Ishikawa (cell line): ENCODE results near the gene CASK.

Experiments used
- CEBPB ChIP-seq: IDR thresholded peaks from 2 replicates; pipeline ENCODE4 v1.6.1; 2012
- CREB1 ChIP-seq: IDR thresholded peaks from 2 replicates; pipeline ENCODE4 v1.6.1; 2012; ENCODE audit warnings: low read depth
- EGR1 ChIP-seq: IDR thresholded peaks from 2 replicates; pipeline ENCODE4 v1.6.1; 2012
- EP300 ChIP-seq: IDR thresholded peaks from 2 replicates; pipeline ENCODE4 v1.6.1; 2012; ENCODE audit warnings: borderline replicate concordance
- FOXM1 ChIP-seq: IDR thresholded peaks from 2 replicates; pipeline ENCODE4 v1.6.1; 2012; ENCODE audit warnings: low read depth, borderline replicate concordance
- NFIC ChIP-seq: IDR thresholded peaks from 2 replicates; pipeline ENCODE4 v1.6.1; 2012
- RAD21 ChIP-seq: IDR thresholded peaks from 2 replicates; pipeline ENCODE4 v1.6.1; 2012; ENCODE audit warnings: low read depth
- REST ChIP-seq: IDR thresholded peaks from 2 replicates; pipeline ENCODE4 v1.6.1; 2012; ENCODE audit warnings: low read depth, mild to moderate bottlenecking
- TAF1 ChIP-seq: IDR thresholded peaks from 2 replicates; pipeline ENCODE4 v1.6.1; 2012; ENCODE audit warnings: low read depth, mild to moderate bottlenecking
- TCF12 ChIP-seq: IDR thresholded peaks from 2 replicates; pipeline ENCODE4 v1.6.1; 2012; ENCODE audit warnings: low read depth
- TEAD4 ChIP-seq: IDR thresholded peaks from 2 replicates; pipeline ENCODE4 v1.6.1; 2012
- USF1 ChIP-seq: IDR thresholded peaks from 2 replicates; pipeline ENCODE4 v1.6.1; 2012
- YY1 ChIP-seq: IDR thresholded peaks from 2 replicates; pipeline ENCODE4 v1.6.1; 2012; ENCODE audit warnings: low read depth
- ZBTB7A ChIP-seq: IDR thresholded peaks from 2 replicates; pipeline ENCODE4 v1.6.1; 2012; ENCODE audit warnings: low read depth
- TF ChIP-seq, protein P1 (sequence below): IDR thresholded peaks from 2 replicates; pipeline ENCODE4 v1.6.1; 2012

Gene CASK

GRCh38 chrX:41750716-41751115 is 172.6 kb downstream of the CASK start:
- TF ChIP-seq CEBPB (no peak), RAD21 (no peak), REST (no peak), USF1 (no peak), EP300 (no peak), NFIC (no peak), FOXM1 (no peak), CREB1 (no peak), ZBTB7A (no peak), YY1 (no peak), EGR1 (no peak), TEAD4 (no peak), TCF12 (no peak)
- TF ChIP-seq, protein P1, sequence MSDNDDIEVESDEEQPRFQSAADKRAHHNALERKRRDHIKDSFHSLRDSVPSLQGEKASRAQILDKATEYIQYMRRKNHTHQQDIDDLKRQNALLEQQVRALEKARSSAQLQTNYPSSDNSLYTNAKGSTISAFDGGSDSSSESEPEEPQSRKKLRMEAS = no peak

- TF ChIP-seq CREB1 (no peak), NFIC (no peak), TEAD4 (no peak), USF1 (no peak), EP300 (no peak), TAF1 (no peak), CEBPB (no peak), EGR1 (no peak), ZBTB7A (no peak), FOXM1 (no peak), RAD21 (no peak), REST (no peak), YY1 (no peak)
- TF ChIP-seq, protein P1 = no peak
Measured at GRCh38 chrX:41739871-41740270, 183.5 kb downstream of the CASK start.

DNA sequence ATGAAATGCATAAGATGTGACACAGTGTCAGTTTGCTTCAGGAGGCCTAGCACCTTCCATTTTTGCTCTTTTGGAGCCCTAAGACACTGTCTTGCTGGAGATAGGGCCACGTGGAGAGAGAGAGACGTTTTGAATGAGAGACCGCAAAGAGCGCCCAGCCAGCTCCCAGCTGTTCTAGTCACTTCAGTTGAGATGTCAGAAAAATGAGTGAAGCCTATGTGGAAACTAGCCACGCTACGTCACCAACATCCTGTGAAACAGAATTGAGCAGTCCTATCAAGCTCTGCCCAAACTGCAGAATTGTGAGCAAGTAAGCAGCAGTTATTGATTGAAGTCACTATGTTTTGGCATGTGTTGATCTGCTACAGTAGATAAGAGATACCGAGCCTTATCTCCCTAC is 186.3 kb downstream of the CASK start:
- TF ChIP-seq TEAD4 = no peak
- no peak for TF ChIP-seq USF1
- no peak for TF ChIP-seq TCF12
- TF ChIP-seq CEBPB = no peak
- TF ChIP-seq ZBTB7A = no peak
- no peak for TF ChIP-seq EP300
- TF ChIP-seq, protein P1 = no peak
- no peak for TF ChIP-seq FOXM1
- TF ChIP-seq YY1 = no peak
- TF ChIP-seq RAD21 = no peak
- TF ChIP-seq CREB1 = no peak
- TF ChIP-seq TAF1 = no peak
- no peak for TF ChIP-seq NFIC
- TF ChIP-seq EGR1 = no peak
- TF ChIP-seq REST = no peak

GRCh38 chrX:41734530-41734929 is 188.8 kb downstream of the CASK start:
- no peak for TF ChIP-seq TCF12
- TF ChIP-seq, protein P1 = no peak
- TF ChIP-seq TEAD4 = no peak
- no peak for TF ChIP-seq YY1
- no peak for TF ChIP-seq EP300
- TF ChIP-seq FOXM1 = no peak
- TF ChIP-seq NFIC = no peak
- TF ChIP-seq TAF1 = no peak
